Lower leg skin (tissue), 3 donors: ENCODE results near the gene LRRC15.

Source experiments
- CTCF ChIP-seq, 3 donors: fragments of 450-650 bp; IDR thresholded peaks; one replicate each; pipeline ENCODE4 v1.5.1; 2016; ENCODE audit warnings: antibody characterized with exemption in 3 of 3, mild to moderate bottlenecking in 3 of 3, moderate library complexity in 2 of 3
- POLR2A ChIP-seq, 2 donors: fragments of 450-650 bp; IDR thresholded peaks; one replicate each; pipeline ENCODE4 v1.6.1; 2016 to 2017; ENCODE audit warnings: antibody characterized with exemption in 2 of 2, mild to moderate bottlenecking in 1 of 2, moderate library complexity in 1 of 2

GRCh38 chr3:194324823-194325327 lies 44.7 kb downstream of the LRRC15 start:
- TF ChIP-seq CTCF (IDR thresholded peaks at IDR 0.05) = peak in 1 of 3 donors; percentile 15
- no peak for TF ChIP-seq POLR2A (IDR thresholded peaks at IDR 0.05)
